ENCODE results near the gene KCNAB1.

Gene KCNAB1

GRCh38 chr3:156417559-156418132 is 297.3 kb downstream of the KCNAB1 start:
- no peak for DNase-seq

GRCh38 chr3:156418428-156418827 is 298.1 kb downstream of the KCNAB1 start:
- DNase-seq: no peak

GRCh38 chr3:156421534-156421933 is 301.2 kb downstream of the KCNAB1 start:
- DNase-seq: no peak

GRCh38 chr3:156424758-156425157 is 304.4 kb downstream of the KCNAB1 start:
- DNase-seq: no peak

GRCh38 chr3:156425651-156426050 is 305.3 kb downstream of the KCNAB1 start:
- DNase-seq: no peak

GRCh38 chr3:156429125-156429524 is 308.7 kb downstream of the KCNAB1 start:
- no peak for DNase-seq

GRCh38 chr3:156431334-156432124 is 311.2 kb downstream of the KCNAB1 start:
- DNase-seq: no peak

GRCh38 chr3:156432563-156432962 is 312.2 kb downstream of the KCNAB1 start:
- DNase-seq: no peak

GRCh38 chr3:156433138-156433537 is 312.8 kb downstream of the KCNAB1 start:
- DNase-seq: no peak

GRCh38 chr3:156433910-156434309 is 313.5 kb downstream of the KCNAB1 start:
- DNase-seq: no peak

- DNase-seq: no peak
These were observed 314.5 kb downstream of the KCNAB1 start for GRCh38 chr3:156434921-156435320.

- DNase-seq: no peak
These were observed 322.7 kb downstream of the KCNAB1 start for GRCh38 chr3:156443079-156443478.

- no peak for DNase-seq
These were observed 325.0 kb downstream of the KCNAB1 start for GRCh38 chr3:156445117-156446090.

- peak; percentile 29 for DNase-seq
These were observed 327.9 kb downstream of the KCNAB1 start for GRCh38 chr3:156448300-156448699.

- DNase-seq: no peak
These were observed 329.6 kb downstream of the KCNAB1 start for GRCh38 chr3:156449710-156450574.

GRCh38 chr3:156455839-156456238 is 335.5 kb downstream of the KCNAB1 start:
- no peak for DNase-seq

- no peak for DNase-seq
These were observed 336.4 kb downstream of the KCNAB1 start for GRCh38 chr3:156456771-156457224.

GRCh38 chr3:156459434-156459833 is 339.1 kb downstream of the KCNAB1 start:
- DNase-seq: no peak

GRCh38 chr3:156460206-156460611 is 339.8 kb downstream of the KCNAB1 start:
- no peak for DNase-seq

GRCh38 chr3:156461889-156462288 is 341.5 kb downstream of the KCNAB1 start:
- DNase-seq: no peak

- no peak for DNase-seq
These were observed 342.7 kb downstream of the KCNAB1 start for GRCh38 chr3:156463123-156463522.

- DNase-seq: no peak
These were observed 344.8 kb downstream of the KCNAB1 start for GRCh38 chr3:156465194-156465593.

All from activated gamma-delta T cell treated with Interleukin-2 at 50 U/mL for 16 hours (primary cell).